NT2/D1 (cell line): ENCODE data around the gene GNMT.

Source experiments
- SUZ12 ChIP-seq: IDR thresholded peaks from 2 replicates; pipeline ENCODE4 v1.6.1; 2011; ENCODE audit not compliant: insufficient read length, insufficient read depth; ENCODE audit errors: extremely low read depth
- YY1 ChIP-seq: IDR thresholded peaks from 2 replicates; pipeline ENCODE4 v1.6.1; 2011; ENCODE audit not compliant: insufficient read length, insufficient read depth
- ZNF274 ChIP-seq: IDR thresholded peaks from 2 replicates; pipeline ENCODE4 v1.6.1; 2011; ENCODE audit warnings: mild to moderate bottlenecking, low read depth, low read length

GRCh38 chr6:42988486-42989020 is 28.0 kb downstream of the GNMT start:
- TF ChIP-seq SUZ12 (no peak), YY1 (no peak), ZNF274 (no peak)
